Endodermal cell (in vitro differentiated cells): ENCODE measurements around the gene CHST11. TPM values are rescaled to one million over a fixed set of nuclear protein-coding genes. Genes with fewer than 3 reads are reported as not detected.

Experiments
- DNase-seq: peaks from one replicate; pipeline ENCODE4 v3.0.0-alpha.2; 2017
- H3K27ac ChIP-seq: 2 replicates; pipeline ENCODE4 v1.5.1; 2013; ENCODE audit warnings: mild to moderate bottlenecking, low read depth, low read length, moderate library complexity
- H3K27me3 ChIP-seq: 2 replicates; pipeline ENCODE4 v1.6.1; 2013; ENCODE audit warnings: mild to moderate bottlenecking, low read length, moderate library complexity; ENCODE audit not compliant: insufficient read depth, control insufficient read depth, poor library complexity, severe bottlenecking
- H3K36me3 ChIP-seq: 2 replicates; pipeline ENCODE4 v1.7.0; 2013; ENCODE audit warnings: mild to moderate bottlenecking, low read length, moderate library complexity; ENCODE audit not compliant: control insufficient read depth, insufficient read depth
- H3K4me1 ChIP-seq: one replicate; pipeline ENCODE4 v1.7.0; 2013; ENCODE audit warnings: low read length; ENCODE audit not compliant: control insufficient read depth, insufficient read depth
- H3K4me3 ChIP-seq: 2 replicates; pipeline ENCODE4 v1.5.1; 2013; ENCODE audit warnings: mild to moderate bottlenecking, low read length, moderate library complexity
- H3K9ac ChIP-seq: 2 replicates; pipeline ENCODE4 v1.6.1; 2013; ENCODE audit warnings: mild to moderate bottlenecking, low read length, moderate library complexity; ENCODE audit not compliant: poor library complexity, severe bottlenecking; ENCODE audit errors: extremely low read depth
- H3K9me3 ChIP-seq: 2 replicates; pipeline ENCODE4 v1.6.1; 2013; ENCODE audit warnings: mild to moderate bottlenecking, low read length, moderate library complexity; ENCODE audit not compliant: control insufficient read depth
- H3K27ac Mint-ChIP-seq: 2 replicates; pipeline ENCODE4 v1.8.0; 2020; ENCODE audit warnings: mixed read lengths
- H3K27me3 Mint-ChIP-seq: 2 replicates; pipeline ENCODE4 v1.8.0; 2021; ENCODE audit warnings: mild to moderate bottlenecking, mixed read lengths; ENCODE audit not compliant: insufficient read depth
- H3K36me3 Mint-ChIP-seq: 2 replicates; pipeline ENCODE4 v1.8.0; 2020; ENCODE audit warnings: low read depth, mixed read lengths
- H3K4me1 Mint-ChIP-seq: 2 replicates; pipeline ENCODE4 v1.8.0; 2020; ENCODE audit warnings: mixed read lengths
- H3K4me3 Mint-ChIP-seq: 2 replicates; pipeline ENCODE4 v1.8.0; 2020; ENCODE audit warnings: mild to moderate bottlenecking, moderate library complexity, mixed read lengths
- H3K9me3 Mint-ChIP-seq: 2 replicates; pipeline ENCODE4 v1.8.0; 2020; ENCODE audit warnings: mild to moderate bottlenecking, mixed read lengths
- WGBS, 2 experiments: methylation state at CpG; one replicate each; pipeline versions ENCODE4 v1.1.5 to v1.1.7; 2013; ENCODE audit warnings: missing lambda C conversion rate in 2 of 2, mixed read lengths in 1 of 2; ENCODE audit not compliant: insufficient coverage in 1 of 2, insufficient read length in 1 of 2; 5-methylcytosine and 5-hydroxymethylcytosine counted together
- total RNA-seq, 2 donors: library from RNA; stranded (reverse); fragmentation: NEBNext Ultra II Directional in 1 of 2; extraction: Animal tissue kit (Norgen Biotek cat#: 25700) in 1 of 2; gene quantifications; 2 replicates in 1 of 2; 3 replicates in 1 of 2; pipeline ENCODE4 v1.2.1, GENCODE V29; 2021
- TF ChIP-seq, protein P1 (sequence below): fragments of 200-600 bp; sonication (generic); conservative IDR thresholded peaks from 2 replicates; pipeline ENCODE4 v1.5.0; 2021; ENCODE audit warnings: antibody characterized with exemption, mild to moderate bottlenecking

Gene CHST11
- total RNA-seq, 2 donors from 2014 or later = 30.7 to 36.2 TPM

DNA sequence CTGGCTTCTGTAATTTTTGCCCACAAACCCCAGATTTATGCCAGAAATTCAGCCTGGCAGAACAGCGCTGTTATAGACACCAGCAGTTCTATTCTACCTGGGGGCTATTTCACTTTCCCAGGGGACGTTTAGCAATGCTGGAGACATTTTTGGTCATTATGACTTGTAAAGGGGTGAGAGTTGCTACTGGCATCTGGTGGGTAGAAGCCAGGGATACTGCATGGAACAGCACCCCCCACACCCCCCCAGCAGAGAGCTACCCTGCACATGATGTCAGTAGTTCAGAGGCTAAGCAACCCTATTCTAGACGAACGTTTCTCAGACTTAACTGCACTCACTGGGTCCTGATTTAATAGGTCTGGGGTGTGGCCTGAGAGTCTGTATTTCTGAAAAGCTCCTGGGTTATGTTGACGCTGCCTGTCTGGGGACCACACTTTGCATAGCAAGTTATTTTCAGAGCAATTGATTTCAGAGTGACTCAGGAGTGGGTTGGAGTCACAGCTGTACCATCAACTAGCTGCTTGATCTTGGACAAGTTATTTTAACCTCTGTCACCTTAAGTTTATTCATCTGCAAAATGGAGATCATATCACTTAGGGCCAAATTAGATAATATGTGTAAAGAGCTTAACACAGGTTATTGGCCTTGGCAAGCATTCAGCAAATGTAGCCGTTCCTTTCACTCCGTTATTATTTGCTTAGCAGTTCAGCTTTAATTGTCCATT lies 48.5 kb downstream of the CHST11 start:
- H3K27me3 ChIP-seq = no peaks in the 10 kb centered on the region

GRCh38 chr12:104506676-104507401 lies 50.1 kb downstream of the CHST11 start:
- TF ChIP-seq, protein P1, sequence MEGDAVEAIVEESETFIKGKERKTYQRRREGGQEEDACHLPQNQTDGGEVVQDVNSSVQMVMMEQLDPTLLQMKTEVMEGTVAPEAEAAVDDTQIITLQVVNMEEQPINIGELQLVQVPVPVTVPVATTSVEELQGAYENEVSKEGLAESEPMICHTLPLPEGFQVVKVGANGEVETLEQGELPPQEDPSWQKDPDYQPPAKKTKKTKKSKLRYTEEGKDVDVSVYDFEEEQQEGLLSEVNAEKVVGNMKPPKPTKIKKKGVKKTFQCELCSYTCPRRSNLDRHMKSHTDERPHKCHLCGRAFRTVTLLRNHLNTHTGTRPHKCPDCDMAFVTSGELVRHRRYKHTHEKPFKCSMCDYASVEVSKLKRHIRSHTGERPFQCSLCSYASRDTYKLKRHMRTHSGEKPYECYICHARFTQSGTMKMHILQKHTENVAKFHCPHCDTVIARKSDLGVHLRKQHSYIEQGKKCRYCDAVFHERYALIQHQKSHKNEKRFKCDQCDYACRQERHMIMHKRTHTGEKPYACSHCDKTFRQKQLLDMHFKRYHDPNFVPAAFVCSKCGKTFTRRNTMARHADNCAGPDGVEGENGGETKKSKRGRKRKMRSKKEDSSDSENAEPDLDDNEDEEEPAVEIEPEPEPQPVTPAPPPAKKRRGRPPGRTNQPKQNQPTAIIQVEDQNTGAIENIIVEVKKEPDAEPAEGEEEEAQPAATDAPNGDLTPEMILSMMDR = no peak
- H3K27ac ChIP-seq = no peak overlapping the region
- H3K9me3 ChIP-seq = no peaks in the 10 kb centered on the region
- no peaks in the 10 kb centered on the region for H3K36me3 ChIP-seq
- Mint-ChIP-seq H3K9me3 (peaks cover 3% of the 10 kb centered on the region), H3K27ac (no peak overlapping the region), H3K4me3 (no peak overlapping the region), H3K4me1 (peaks cover 50% of the 10 kb centered on the region), H3K36me3 (peaks cover 8% of the 10 kb centered on the region), H3K27me3 (peaks cover 4% of the 10 kb centered on the region)
- H3K4me3 ChIP-seq = no peak overlapping the region
- peak; percentile 88 for DNase-seq
- H3K27me3 ChIP-seq = no peaks in the 10 kb centered on the region
- peaks cover 17% of the 10 kb centered on the region for H3K4me1 ChIP-seq
- 71 to 84% methylated on average over 11 to 14 of the region's 14 CpGs for whole genome bisulfite sequencing, 2 experiments
- no peak overlapping the region for H3K9ac ChIP-seq

More for the DNA sequence above, 48.5 kb downstream of the CHST11 start:
- Histone ChIP-seq H3K4me3 (peak overlapping the region; percentile 18), H3K9me3 (no peaks in the 10 kb centered on the region), H3K36me3 (no peaks in the 10 kb centered on the region), H3K9ac (no peak overlapping the region), H3K27ac (no peak overlapping the region), H3K4me1 (peaks cover 17% of the 10 kb centered on the region)
- H3K27ac Mint-ChIP-seq = no peak overlapping the region
- peaks cover 55% of the 10 kb centered on the region for H3K4me1 Mint-ChIP-seq
- WGBS, 2 experiments = 82 to 89% methylated on average over 3 to 7 of the region's 7 CpGs
- peaks cover 3% of the 10 kb centered on the region for H3K9me3 Mint-ChIP-seq
- H3K27me3 Mint-ChIP-seq = peaks cover 4% of the 10 kb centered on the region
- TF ChIP-seq, protein P1 = no peak
- no peak for DNase-seq
- H3K36me3 Mint-ChIP-seq = peaks cover 8% of the 10 kb centered on the region
- H3K4me3 Mint-ChIP-seq = no peak overlapping the region

GRCh38 chr12:104507672-104508071 lies 50.9 kb downstream of the CHST11 start:
- 76 to 82% methylated on average over 3 of the region's 3 CpGs for WGBS, 2 experiments
- Histone ChIP-seq H3K27ac (no peak overlapping the region), H3K27me3 (no peaks in the 10 kb centered on the region), H3K4me1 (peaks cover 17% of the 10 kb centered on the region), H3K36me3 (no peaks in the 10 kb centered on the region), H3K9ac (no peak overlapping the region), H3K4me3 (no peak overlapping the region), H3K9me3 (no peaks in the 10 kb centered on the region)
- Mint-ChIP-seq H3K4me3 (no peak overlapping the region), H3K27ac (no peak overlapping the region), H3K9me3 (peaks cover 3% of the 10 kb centered on the region), H3K27me3 (peaks cover 4% of the 10 kb centered on the region), H3K4me1 (peaks cover 52% of the 10 kb centered on the region), H3K36me3 (peaks cover 8% of the 10 kb centered on the region)
- TF ChIP-seq, protein P1 = no peak
- no peak for DNase-seq
